Measurements from ENCODE around the gene NOL9. TPM values are rescaled to one million over a fixed set of nuclear protein-coding genes. Genes with fewer than 3 reads are reported as not detected.

NOL9 gene
- total and polyA plus RNA-seq, 2 of the 13 experiments (the other 11 are each of a cell fraction or from before 2014, with no cell fraction given), result 18.0 to 24.7 TPM

DNA sequence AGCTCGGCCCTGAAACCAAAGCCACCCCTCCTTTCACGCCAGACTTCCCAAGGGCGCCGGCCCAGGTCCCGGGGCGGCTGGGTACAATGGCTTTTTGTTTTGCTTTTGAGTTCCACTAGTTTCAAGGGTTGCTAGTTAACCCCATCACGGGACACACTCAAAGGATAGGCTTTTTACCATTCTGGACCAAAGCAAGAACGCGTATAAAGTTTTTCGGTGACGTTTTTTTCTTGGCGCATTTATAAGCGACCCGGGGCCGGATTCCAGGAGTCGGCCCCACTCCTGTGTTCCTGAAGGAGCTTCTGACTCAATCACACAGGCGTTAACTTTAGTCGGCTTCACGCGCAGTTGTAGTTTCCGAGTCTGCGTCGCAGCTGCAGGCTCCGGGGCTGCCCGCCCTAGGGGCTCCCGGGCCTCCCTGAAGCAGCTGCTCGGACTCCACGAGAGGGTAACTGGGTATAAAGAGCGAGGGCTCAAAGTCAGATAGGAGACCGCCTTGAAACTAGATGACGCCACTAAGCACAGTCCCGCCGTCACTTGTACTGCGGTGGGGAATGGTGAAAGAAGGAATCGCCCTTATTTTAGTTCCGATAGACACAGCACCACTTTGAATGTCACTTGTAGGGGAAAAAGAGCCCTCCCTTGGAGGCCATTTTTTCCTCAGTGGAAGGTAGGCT is 49.1 kb upstream of the NOL9 start (continued):
- TF ChIP-seq, protein P1, sequence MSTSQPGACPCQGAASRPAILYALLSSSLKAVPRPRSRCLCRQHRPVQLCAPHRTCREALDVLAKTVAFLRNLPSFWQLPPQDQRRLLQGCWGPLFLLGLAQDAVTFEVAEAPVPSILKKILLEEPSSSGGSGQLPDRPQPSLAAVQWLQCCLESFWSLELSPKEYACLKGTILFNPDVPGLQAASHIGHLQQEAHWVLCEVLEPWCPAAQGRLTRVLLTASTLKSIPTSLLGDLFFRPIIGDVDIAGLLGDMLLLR (CRISPR knock-in tag; IDR thresholded peaks at IDR 0.05), result no peak
- peak; percentile 41; the same call in 1 of the 2 replicates for TF ChIP-seq BCL6 (CRISPR knock-in tag; IDR thresholded peaks at IDR 0.05)
- TF ChIP-seq UBTF (CRISPR knock-in tag; IDR thresholded peaks at IDR 0.05), result peak; percentile 38; the same call in 1 of the 2 replicates
- TF ChIP-seq PHF8 (CRISPR knock-in tag; IDR thresholded peaks at IDR 0.05), result 0 out of 2 replicates have a peak, but pooled peaks have one; percentile 13
- 0 out of 2 replicates have a peak, but pooled peaks have one; percentile 62 for TF ChIP-seq CAMTA2 (CRISPR knock-in tag; IDR thresholded peaks at IDR 0.05; ENCODE audit: borderline replicate concordance)
- peak; percentile 20; the same call in 1 of the 2 replicates for TF ChIP-seq ZNF333 (CRISPR knock-in tag; IDR thresholded peaks at IDR 0.05; ENCODE audit: borderline replicate concordance)
- TF ChIP-seq KMT2A (CRISPR knock-in tag; IDR thresholded peaks at IDR 0.05), result peak; percentile 47; the same call in 1 of the 2 replicates
- TF ChIP-seq SOX13 (IDR thresholded peaks at IDR 0.05), result no peak
- 0 out of 4 replicates have a peak, but pooled peaks have one; percentile 27 to 35 for TF ChIP-seq SOX13 (CRISPR knock-in tag; conservative IDR thresholded peaks at IDR 0.05 in 1 of 2, IDR thresholded peaks at IDR 0.05 in 1 of 2)
- peak; percentile 71; the same call in 1 of the 2 replicates for TF ChIP-seq ZBTB21 (CRISPR knock-in tag; IDR thresholded peaks at IDR 0.05)
- TF ChIP-seq ZNF264 (CRISPR knock-in tag; IDR thresholded peaks at IDR 0.05), result no peak
- TF ChIP-seq PHF21A (CRISPR knock-in tag; IDR thresholded peaks at IDR 0.05), result peak; percentile 35
- TF ChIP-seq ZNF564 (CRISPR knock-in tag; IDR thresholded peaks at IDR 0.05), result 0 out of 2 replicates have a peak, but pooled peaks have one; percentile 60
- TF ChIP-seq ZNF432 (CRISPR knock-in tag; IDR thresholded peaks at IDR 0.05; ENCODE audit: borderline replicate concordance), result 0 out of 2 replicates have a peak, but pooled peaks have one; percentile 41
- TF ChIP-seq, protein P2, sequence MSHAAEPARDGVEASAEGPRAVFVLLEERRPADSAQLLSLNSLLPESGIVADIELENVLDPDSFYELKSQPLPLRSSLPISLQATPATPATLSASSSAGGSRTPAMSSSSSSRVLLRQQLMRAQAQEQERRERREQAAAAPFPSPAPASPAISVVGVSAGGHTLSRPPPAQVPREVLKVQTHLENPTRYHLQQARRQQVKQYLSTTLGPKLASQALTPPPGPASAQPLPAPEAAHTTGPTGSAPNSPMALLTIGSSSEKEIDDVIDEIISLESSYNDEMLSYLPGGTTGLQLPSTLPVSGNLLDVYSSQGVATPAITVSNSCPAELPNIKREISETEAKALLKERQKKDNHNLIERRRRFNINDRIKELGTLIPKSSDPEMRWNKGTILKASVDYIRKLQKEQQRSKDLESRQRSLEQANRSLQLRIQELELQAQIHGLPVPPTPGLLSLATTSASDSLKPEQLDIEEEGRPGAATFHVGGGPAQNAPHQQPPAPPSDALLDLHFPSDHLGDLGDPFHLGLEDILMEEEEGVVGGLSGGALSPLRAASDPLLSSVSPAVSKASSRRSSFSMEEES (CRISPR knock-in tag; IDR thresholded peaks at IDR 0.05), result peak; percentile 67; the same call in 1 of the 2 replicates
- 0 out of 2 replicates have a peak, but pooled peaks have one; percentile 34 for TF ChIP-seq ZSCAN29 (CRISPR knock-in tag; conservative IDR thresholded peaks at IDR 0.05)
- TF ChIP-seq CREB1 (IDR thresholded peaks at IDR 0.05), result peak; percentile 42; the same call in 1 of the 2 replicates
- peak; percentile 76 for TF ChIP-seq CREB1 (CRISPR knock-in tag; IDR thresholded peaks at IDR 0.05)
- TF ChIP-seq ZNF44 (CRISPR knock-in tag; IDR thresholded peaks at IDR 0.05), result no peak
- 0 out of 2 replicates have a peak, but pooled peaks have one; percentile 36 for TF ChIP-seq ZNF484 (CRISPR knock-in tag; IDR thresholded peaks at IDR 0.05; ENCODE audit: borderline replicate concordance, low read depth)
- TF ChIP-seq TBP (CRISPR knock-in tag; IDR thresholded peaks at IDR 0.05), result no peak
- no peak for TF ChIP-seq TCF12 (IDR thresholded peaks at IDR 0.05)
- TF ChIP-seq TCF12 (CRISPR knock-in tag; IDR thresholded peaks at IDR 0.05), result no peak
- 0 out of 2 replicates have a peak, but pooled peaks have one; percentile 36 for TF ChIP-seq SMAD3 (CRISPR knock-in tag; IDR thresholded peaks at IDR 0.05)
- no peak for TF ChIP-seq NR2C2 (CRISPR knock-in tag; IDR thresholded peaks at IDR 0.05; ENCODE audit: borderline replicate concordance)
- TF ChIP-seq ZNF296 (CRISPR knock-in tag; conservative IDR thresholded peaks at IDR 0.05), result peak; percentile 59; the same call in 1 of the 2 replicates
- TF ChIP-seq PHF20 (CRISPR knock-in tag; IDR thresholded peaks at IDR 0.05), result peak; percentile 44; the same call in 1 of the 2 replicates
- 0 out of 2 replicates have a peak, but pooled peaks have one; percentile 38 for TF ChIP-seq ZNF589 (CRISPR knock-in tag; conservative IDR thresholded peaks at IDR 0.05)
